ENCODE measurements around the gene GRK5.

DNA sequence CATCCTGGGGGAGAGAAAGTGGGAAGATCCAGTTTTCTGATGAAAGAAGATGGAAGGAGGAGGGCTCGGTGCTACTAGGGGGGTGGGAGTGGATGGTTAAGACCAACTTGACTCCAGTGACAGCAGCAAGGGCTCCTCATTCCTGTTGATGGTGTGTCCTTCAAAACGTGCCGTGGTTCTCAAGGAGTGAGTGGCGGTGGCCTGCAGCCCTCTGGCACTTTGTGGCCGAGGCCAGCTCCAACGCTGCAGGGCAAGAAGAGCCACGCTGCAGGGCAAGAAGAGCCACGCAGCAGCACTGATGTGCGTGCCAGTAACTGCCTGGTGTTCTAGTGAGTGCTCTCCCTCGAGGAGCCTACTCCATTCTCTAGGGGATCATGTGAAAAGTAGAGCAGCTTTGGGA lies 72.1 kb downstream of the GRK5 start:
- no peak for TF ChIP-seq EP300 (IDR thresholded peaks at IDR 0.05)
- no peak for TF ChIP-seq POLR2A (IDR thresholded peaks at IDR 0.05)
- TF ChIP-seq, protein P1, sequence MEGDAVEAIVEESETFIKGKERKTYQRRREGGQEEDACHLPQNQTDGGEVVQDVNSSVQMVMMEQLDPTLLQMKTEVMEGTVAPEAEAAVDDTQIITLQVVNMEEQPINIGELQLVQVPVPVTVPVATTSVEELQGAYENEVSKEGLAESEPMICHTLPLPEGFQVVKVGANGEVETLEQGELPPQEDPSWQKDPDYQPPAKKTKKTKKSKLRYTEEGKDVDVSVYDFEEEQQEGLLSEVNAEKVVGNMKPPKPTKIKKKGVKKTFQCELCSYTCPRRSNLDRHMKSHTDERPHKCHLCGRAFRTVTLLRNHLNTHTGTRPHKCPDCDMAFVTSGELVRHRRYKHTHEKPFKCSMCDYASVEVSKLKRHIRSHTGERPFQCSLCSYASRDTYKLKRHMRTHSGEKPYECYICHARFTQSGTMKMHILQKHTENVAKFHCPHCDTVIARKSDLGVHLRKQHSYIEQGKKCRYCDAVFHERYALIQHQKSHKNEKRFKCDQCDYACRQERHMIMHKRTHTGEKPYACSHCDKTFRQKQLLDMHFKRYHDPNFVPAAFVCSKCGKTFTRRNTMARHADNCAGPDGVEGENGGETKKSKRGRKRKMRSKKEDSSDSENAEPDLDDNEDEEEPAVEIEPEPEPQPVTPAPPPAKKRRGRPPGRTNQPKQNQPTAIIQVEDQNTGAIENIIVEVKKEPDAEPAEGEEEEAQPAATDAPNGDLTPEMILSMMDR (IDR thresholded peaks at IDR 0.05): no peak

All from sigmoid colon (tissue), 4 donors.